HG02852 (cell line): ENCODE data around the gene NELL2.
"Not testable (repeated sequence)": the region's sequence is repeated elsewhere in the genome, so short reads cannot be mapped to it uniquely, and the experiment has no call there.

Experiments used
- ATAC-seq: cut with Tn5 transposase; IDR thresholded peaks from one replicate; pipeline ENCODE4 v1.9.1; 2021; ENCODE audit warnings: mild to moderate bottlenecking, moderate library complexity; ENCODE audit not compliant: unreplicated experiment

The NELL2 gene

GRCh38 chr12:44703182-44703910 lies 172.8 kb downstream of the NELL2 start:
- no peak for ATAC-seq

GRCh38 chr12:44697511-44697910 lies 178.6 kb downstream of the NELL2 start:
- ATAC-seq = no peak

- no peak for ATAC-seq
These were observed 179.6 kb downstream of the NELL2 start for GRCh38 chr12:44696542-44696941.

- ATAC-seq = no peak
These were observed 182.1 kb downstream of the NELL2 start for GRCh38 chr12:44694017-44694416.

GRCh38 chr12:44689587-44689986 lies 186.5 kb downstream of the NELL2 start:
- no peak for ATAC-seq

- not testable (repeated sequence) for ATAC-seq
These were observed 189.2 kb downstream of the NELL2 start for GRCh38 chr12:44686821-44687432.

- ATAC-seq = no peak
These were observed 198.4 kb downstream of the NELL2 start for GRCh38 chr12:44677724-44678123.

GRCh38 chr12:44674875-44675274 lies 201.2 kb downstream of the NELL2 start:
- ATAC-seq = no peak

- ATAC-seq = no peak
These were observed 202.3 kb downstream of the NELL2 start for GRCh38 chr12:44673811-44674210.

GRCh38 chr12:44672042-44672441 lies 204.1 kb downstream of the NELL2 start:
- no peak for ATAC-seq

- ATAC-seq = no peak
These were observed 207.7 kb downstream of the NELL2 start for GRCh38 chr12:44668443-44668842.

- ATAC-seq = no peak
These were observed 208.7 kb downstream of the NELL2 start for GRCh38 chr12:44667461-44667860.

GRCh38 chr12:44663291-44663690 lies 212.8 kb downstream of the NELL2 start:
- ATAC-seq = no peak

GRCh38 chr12:44655846-44656245 lies 220.3 kb downstream of the NELL2 start:
- no peak for ATAC-seq

GRCh38 chr12:44654646-44655639 lies 221.2 kb downstream of the NELL2 start:
- ATAC-seq = no peak

- no peak for ATAC-seq
These were observed 222.1 kb downstream of the NELL2 start for GRCh38 chr12:44653861-44654527.

- ATAC-seq = no peak
These were observed 226.4 kb downstream of the NELL2 start for GRCh38 chr12:44649693-44650092.

GRCh38 chr12:44647917-44648690 lies 228.0 kb downstream of the NELL2 start:
- ATAC-seq = no peak

GRCh38 chr12:44640427-44641190 lies 235.5 kb downstream of the NELL2 start:
- no peak for ATAC-seq
